Endothelial cell of umbilical vein (primary cell): ENCODE results near the gene IL6R. TPM values are rescaled to one million over a fixed set of nuclear protein-coding genes. Genes with fewer than 3 reads are reported as not detected.

ENCODE experiments used
- BruUV-seq: library from RNA; stranded (reverse); fragments of 400-500 nt; replicated peaks from 2 replicates; lab custom pipeline; 2021; lab: Mats Ljungman, UMichigan
- CTCF ChIA-PET: fragments of 300-600, 350-600 bp; sonication (Branson Sonifier 250); formaldehyde crosslinking; loops from one replicate; lab custom pipeline; 2021; ENCODE audit warnings: antibody characterized with exemption, inconsistent platforms; lab: Charles Lee
- POLR2A ChIA-PET: fragments of 300-600, 350-600 bp; sonication (Branson Sonifier 250); formaldehyde crosslinking; loops from one replicate; lab custom pipeline; 2021; ENCODE audit warnings: antibody characterized with exemption, inconsistent platforms; lab: Charles Lee
- DNase-seq: peaks from one replicate; pipeline ENCODE4 v3.0.0-alpha.2; 2011; ENCODE audit warnings: low read depth, low spot score
- FAIRE-seq: peaks from 2 replicates; lab custom pipeline; 2011; peaks lifted over from hg19 to GRCh38; lab: Jason Lieb, UNC
- H2AFZ ChIP-seq: 2 replicates; pipeline ENCODE4 v1.6.0; 2012; ENCODE audit warnings: low read depth, low read length, control low read depth, inconsistent platforms
- H3K27ac ChIP-seq: 2 replicates; pipeline ENCODE4 v1.5.1; 2011; ENCODE audit warnings: low read depth, mild to moderate bottlenecking, control low read depth, low read length, moderate library complexity; ENCODE audit not compliant: insufficient read depth
- H3K27me3 ChIP-seq, 2 experiments: 2 replicates each; pipeline versions ENCODE4 v1.6.0 to v1.6.1; 2011; ENCODE audit warnings: low read length in 2 of 2, mixed read lengths in 1 of 2; ENCODE audit not compliant: control insufficient read depth in 2 of 2, insufficient read depth in 2 of 2
- H3K36me3 ChIP-seq, 2 experiments: 2 replicates in 1 of 2; 3 replicates in 1 of 2; pipeline ENCODE4 v1.5.1; 2011; ENCODE audit warnings: low read length in 2 of 2, mild to moderate bottlenecking in 1 of 2, moderate library complexity in 1 of 2; ENCODE audit not compliant: control insufficient read depth in 2 of 2, insufficient read depth in 2 of 2; ENCODE audit errors: extremely low read depth in 1 of 2
- H3K4me1 ChIP-seq: 3 replicates; pipeline ENCODE4 v1.5.1; 2011; ENCODE audit warnings: mild to moderate bottlenecking, low read length; ENCODE audit not compliant: control insufficient read depth, insufficient read depth; ENCODE audit errors: extremely low read depth
- H3K4me2 ChIP-seq: 2 replicates; pipeline ENCODE4 v1.6.1; 2011; ENCODE audit warnings: low read length, control low read depth, mixed read lengths; ENCODE audit not compliant: insufficient read depth
- H3K4me3 ChIP-seq, 3 experiments: fragments of 200-600 bp in 1 of 3; sonication (generic), shearing (Covaris generic) in 1 of 3; replicated peaks in 1 of 3; 2 replicates each; pipeline ENCODE4 v1.5.1; 2011 to 2016; ENCODE audit warnings: control low read depth in 3 of 3, low read length in 3 of 3, mild to moderate bottlenecking in 2 of 3, inconsistent platforms in 1 of 3, low read depth in 1 of 3, moderate library complexity in 1 of 3; ENCODE audit not compliant: insufficient read depth in 1 of 3
- H3K79me2 ChIP-seq: 2 replicates; pipeline ENCODE4 v1.6.0; 2012; ENCODE audit warnings: low read length, inconsistent platforms; ENCODE audit not compliant: control insufficient read depth, insufficient read depth
- H3K9ac ChIP-seq: replicated peaks from 2 replicates; pipeline ENCODE3; 2011; ENCODE audit warnings: low read length, control low read depth; ENCODE audit not compliant: insufficient read depth; ENCODE audit errors: extremely low read depth
- H3K9me1 ChIP-seq: replicated peaks from 3 replicates; pipeline ENCODE4 v1.6.0; 2011; ENCODE audit warnings: mild to moderate bottlenecking, low read length; ENCODE audit not compliant: control insufficient read depth, insufficient read depth; ENCODE audit errors: extremely low read depth
- H3K9me3 ChIP-seq: replicated peaks from 2 replicates; pipeline ENCODE4 v1.5.1; 2012; ENCODE audit warnings: low read length, inconsistent platforms; ENCODE audit not compliant: control insufficient read depth, insufficient read depth
- H4K20me1 ChIP-seq: replicated peaks from 2 replicates; pipeline ENCODE3; 2011; ENCODE audit warnings: mild to moderate bottlenecking, low read length; ENCODE audit not compliant: control insufficient read depth, insufficient read depth; ENCODE audit errors: extremely low read depth
- EZH2 ChIP-seq: IDR thresholded peaks from 2 replicates; pipeline ENCODE4 v1.6.1; 2012; ENCODE audit warnings: borderline replicate concordance, low read depth, mild to moderate bottlenecking, moderate library complexity, low read length, inconsistent platforms; ENCODE audit not compliant: severe bottlenecking
- FOS ChIP-seq: IDR thresholded peaks from 2 replicates; pipeline ENCODE4 v1.6.1; 2011; ENCODE audit warnings: mild to moderate bottlenecking, low read length, moderate library complexity, borderline replicate concordance; ENCODE audit not compliant: insufficient read depth
- GATA2 ChIP-seq: IDR thresholded peaks from 2 replicates; pipeline ENCODE4 v1.7.0; 2011; ENCODE audit warnings: low read depth, mild to moderate bottlenecking, moderate library complexity, mixed read lengths, low read length; ENCODE audit not compliant: insufficient read length, insufficient read depth
- JUN ChIP-seq: IDR thresholded peaks from 2 replicates; pipeline ENCODE4 v1.6.1; 2011; ENCODE audit warnings: borderline replicate concordance, low read depth; ENCODE audit not compliant: insufficient read length, insufficient read depth
- MYC ChIP-seq: IDR thresholded peaks from one replicate; pipeline ENCODE4 v1.6.1; 2011; ENCODE audit warnings: mild to moderate bottlenecking, low read depth, low read length
- POLR2A ChIP-seq: IDR thresholded peaks from 2 replicates; pipeline ENCODE4 v1.6.1; 2012; ENCODE audit warnings: low read depth, mild to moderate bottlenecking, control low read depth, low read length
- POLR2AphosphoS5 ChIP-seq: IDR thresholded peaks from 2 replicates; pipeline ENCODE4 v1.6.1; 2012; ENCODE audit warnings: low read depth, mild to moderate bottlenecking, control low read depth, low read length, moderate library complexity; ENCODE audit not compliant: insufficient read depth
- dilution Hi-C: fragments of 300-500 bp; cut with MboI; formaldehyde crosslinking; loops from one replicate; pipeline ENCODE4 v1.15.0; 2019; ENCODE audit warnings: low sequenced_read_pairs; ENCODE audit not compliant: extremely low pct_ligation_motif_present
- intact Hi-C: fragments of 100-400 bp; cut with micrococcal nuclease; formaldehyde crosslinking; loops from one replicate; pipeline ENCODE4 v1.10.0; 2022
- polyA plus RNA-seq, 4 experiments: library from polyadenylated mRNA; depleted of rRNA in 3 of 4; stranded (reverse) in 3 of 4; unstranded in 1 of 4; fragments of >200 nt; gene quantifications; 2 replicates each; pipeline versions ENCODE4 v1.2.1 to v1.2.3, GENCODE V29; 2011 to 2012; ENCODE audit warnings: missing spikeins in 1 of 4
- total RNA-seq: library from RNA; stranded (reverse); gene quantifications from 2 replicates; pipeline ENCODE4 v1.2.3, GENCODE V29; 2021
- TF ChIP-seq, protein P1 (sequence below): IDR thresholded peaks from 2 replicates; pipeline ENCODE4 v1.6.1; 2011; ENCODE audit not compliant: insufficient read depth, insufficient read length
- TF ChIP-seq, protein P2 (sequence below), 2 donors: IDR thresholded peaks; 1 replicate in 1 of 2; 2 replicates in 1 of 2; pipeline ENCODE4 v1.5.1; 2011; ENCODE audit warnings: low read length in 2 of 2, mild to moderate bottlenecking in 2 of 2, moderate library complexity in 2 of 2, control low read depth in 1 of 2, inconsistent platforms in 1 of 2, low read depth in 1 of 2; ENCODE audit not compliant: insufficient read depth in 1 of 2; ENCODE audit errors: extremely low read depth in 1 of 2

Gene IL6R
- total and polyA plus RNA-seq, 2 donors (not counting 3 experiments of a cell fraction or from before 2014, with no cell fraction given) = 4.8 to 5.1 TPM

DNA sequence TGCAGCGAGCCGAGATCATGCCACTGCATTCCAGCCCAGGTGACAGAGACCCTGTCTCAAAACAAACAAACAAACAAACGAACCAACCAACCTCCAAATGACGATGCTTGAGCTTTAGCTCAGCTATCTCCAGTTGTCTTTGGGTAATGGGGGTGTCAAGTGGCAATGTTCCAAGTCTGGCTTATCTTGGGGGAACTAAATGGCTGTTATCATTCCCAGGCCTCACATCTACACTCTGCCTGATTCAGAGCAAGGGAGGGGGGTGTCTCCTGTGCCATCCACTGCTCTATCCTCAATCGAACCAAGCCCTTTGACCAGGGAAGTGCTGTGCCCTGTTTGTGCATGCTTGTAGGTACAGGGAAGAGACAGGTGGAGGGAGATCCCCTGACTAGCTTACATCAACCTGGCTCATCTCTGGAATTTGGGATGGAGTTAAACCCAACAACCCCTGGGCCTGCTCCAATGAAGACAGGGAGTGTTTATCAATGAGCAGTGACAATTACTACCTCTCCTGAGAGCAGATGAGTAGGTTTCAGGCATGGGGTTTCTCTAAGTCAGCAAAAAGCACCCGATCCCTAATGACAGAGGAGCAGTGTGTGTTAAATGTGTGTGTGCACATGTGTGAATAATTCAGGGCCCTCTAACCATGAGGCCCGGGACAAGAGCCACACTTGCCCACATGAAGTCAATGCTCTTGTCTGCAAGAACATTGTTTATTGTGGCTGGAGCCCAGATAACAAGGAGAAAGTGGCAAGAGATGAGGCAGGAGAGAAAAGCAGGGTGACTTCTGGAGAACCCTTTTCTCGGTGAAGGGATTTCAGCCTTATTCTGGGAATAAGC, 20.3 kb upstream of the IL6R start:
- DNase-seq = no peak
- POLR2A ChIA-PET = no interaction called here

More for the DNA sequence above, 20.3 kb upstream of the IL6R start:
- no TSS peak for BruUV-seq
- no peaks in the 10 kb centered on the region for H3K27me3 ChIP-seq
- H3K36me3 ChIP-seq = no peaks in the 10 kb centered on the region
- no peaks in the 10 kb centered on the region for H3K79me2 ChIP-seq
- dilution Hi-C loops = no loop called here
- H3K9ac ChIP-seq = no peak overlapping the region
- CTCF ChIA-PET = no interaction called here
- no peak overlapping the region for H3K27ac ChIP-seq
- no peak overlapping the region for H3K4me2 ChIP-seq
- H2AFZ ChIP-seq = no peak overlapping the region
- no peaks in the 10 kb centered on the region for H3K9me1 ChIP-seq
- TF ChIP-seq, protein P1, sequence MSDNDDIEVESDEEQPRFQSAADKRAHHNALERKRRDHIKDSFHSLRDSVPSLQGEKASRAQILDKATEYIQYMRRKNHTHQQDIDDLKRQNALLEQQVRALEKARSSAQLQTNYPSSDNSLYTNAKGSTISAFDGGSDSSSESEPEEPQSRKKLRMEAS = no peak
- TF ChIP-seq GATA2 (no peak), MYC (no peak), POLR2A (no peak), JUN (no peak), POLR2AphosphoS5 (no peak), FOS (no peak), EZH2 (no peak)
- TF ChIP-seq, protein P2, sequence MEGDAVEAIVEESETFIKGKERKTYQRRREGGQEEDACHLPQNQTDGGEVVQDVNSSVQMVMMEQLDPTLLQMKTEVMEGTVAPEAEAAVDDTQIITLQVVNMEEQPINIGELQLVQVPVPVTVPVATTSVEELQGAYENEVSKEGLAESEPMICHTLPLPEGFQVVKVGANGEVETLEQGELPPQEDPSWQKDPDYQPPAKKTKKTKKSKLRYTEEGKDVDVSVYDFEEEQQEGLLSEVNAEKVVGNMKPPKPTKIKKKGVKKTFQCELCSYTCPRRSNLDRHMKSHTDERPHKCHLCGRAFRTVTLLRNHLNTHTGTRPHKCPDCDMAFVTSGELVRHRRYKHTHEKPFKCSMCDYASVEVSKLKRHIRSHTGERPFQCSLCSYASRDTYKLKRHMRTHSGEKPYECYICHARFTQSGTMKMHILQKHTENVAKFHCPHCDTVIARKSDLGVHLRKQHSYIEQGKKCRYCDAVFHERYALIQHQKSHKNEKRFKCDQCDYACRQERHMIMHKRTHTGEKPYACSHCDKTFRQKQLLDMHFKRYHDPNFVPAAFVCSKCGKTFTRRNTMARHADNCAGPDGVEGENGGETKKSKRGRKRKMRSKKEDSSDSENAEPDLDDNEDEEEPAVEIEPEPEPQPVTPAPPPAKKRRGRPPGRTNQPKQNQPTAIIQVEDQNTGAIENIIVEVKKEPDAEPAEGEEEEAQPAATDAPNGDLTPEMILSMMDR (IDR thresholded peaks at IDR 0.05; ENCODE audit: extremely low read depth in 1 of 2, insufficient read depth in 1 of 2, low read depth in 1 of 2, low read length in 2 of 2) = no peak
- no peaks in the 10 kb centered on the region for H3K9me3 ChIP-seq
- intact Hi-C loops = no loop called here
- no peaks in the 10 kb centered on the region for H3K4me1 ChIP-seq
- H3K4me3 ChIP-seq = no peak overlapping the region
- H4K20me1 ChIP-seq = no peaks in the 10 kb centered on the region
- FAIRE-seq = no peak
